Right lobe of liver (tissue), 6 donors: ENCODE measurements around the gene SOD1. TPM values are rescaled to one million over a fixed set of nuclear protein-coding genes. Genes with fewer than 3 reads are reported as not detected.

Source experiments
- ATAC-seq, 4 donors: fragments of 200-7000 bp; cut with Tn5 transposase; one replicate each; pipeline ENCODE4 v1.9.1; 2020; ENCODE audit warnings: mild to moderate bottlenecking in 4 of 4, moderate library complexity in 4 of 4
- DNase-seq, 3 donors: peaks; one replicate each; pipeline ENCODE4 v3.0.0-alpha.2; 2020
- H3K27ac ChIP-seq, 3 donors: fragments of 200-600 bp; one replicate each; pipeline ENCODE4 v1.8.0; 2022
- H3K27me3 ChIP-seq, 2 donors: fragments of 200-600 bp; one replicate each; pipeline ENCODE4 v1.8.0; 2022
- H3K36me3 ChIP-seq, 4 donors: fragments of 200-600 bp; sonication (generic) in 1 of 4; one replicate each; pipeline versions ENCODE4 v1.5.1 to v1.8.0; 2017 to 2022; ENCODE audit warnings: control low read depth in 1 of 4
- H3K4me1 ChIP-seq, 4 donors: fragments of 200-600 bp; sonication (generic) in 1 of 4; one replicate each; pipeline versions ENCODE4 v1.5.1 to v1.8.0; 2017 to 2022; ENCODE audit warnings: control low read depth in 1 of 4
- H3K4me3 ChIP-seq, 3 donors: fragments of 200-600 bp; one replicate each; pipeline ENCODE4 v1.8.0; 2022
- H3K9me3 ChIP-seq, 4 donors: fragments of 200-600 bp; sonication (generic) in 1 of 4; one replicate each; pipeline versions ENCODE4 v1.5.1 to v1.8.0; 2017 to 2022; ENCODE audit warnings: control low read depth in 1 of 4
- POLR2A ChIP-seq: fragments of 450-650 bp; IDR thresholded peaks from one replicate; pipeline ENCODE4 v1.6.1; 2017; ENCODE audit warnings: antibody characterized with exemption, mild to moderate bottlenecking
- WGBS: methylation state at CpG from one replicate; pipeline ENCODE4 v1.1.6; 2018; ENCODE audit warnings: low coverage, low lambda C conversion rate; ENCODE audit not compliant: insufficient coverage; ENCODE audit errors: missing lambda C conversion rate; 5-methylcytosine and 5-hydroxymethylcytosine counted together
- intact Hi-C, 2 donors: fragments of 100-400 bp; cut with DNase I; formaldehyde crosslinking; loops; one replicate each; pipeline versions ENCODE4 v1.11.2 to v1.14.1; 2022
- total RNA-seq, 6 experiments: library from RNA; depleted of rRNA in 2 of 6; stranded (reverse); fragments of >200 nt in 2 of 6; fragmentation: NEBNext Ultra II Directional in 3 of 6; extraction: Animal tissue kit (Norgen Biotek cat#: 25700) in 3 of 6; gene quantifications; one replicate each; pipeline versions ENCODE4 v1.1.0 to v1.2.4, GENCODE V29; 2016 to 2023
- TF ChIP-seq, protein P1 (sequence below), 4 donors: fragments of 200-600 bp in 3 of 4; fragments of 450-650 bp in 1 of 4; IDR thresholded peaks; one replicate each; pipeline versions ENCODE4 v1.5.1 to v1.8.0; 2016 to 2022; ENCODE audit warnings: antibody characterized with exemption in 4 of 4, mild to moderate bottlenecking in 2 of 4
- donor health status: DM: no; HTN: yes; CAD: no.
- donor health status: DM: no; HTN: no; CAD: no.
- donor health status: DM: no; HTN: no; CAD: no.
- donor health status: DM: no; HTN: yes; CAD: no.
- donor health status: DM: no; HTN: yes; CAD: no.

SOD1 gene
- total RNA-seq, 6 experiments from 2014 or later, result 398 to 1,176 (median 518) TPM

DNA sequence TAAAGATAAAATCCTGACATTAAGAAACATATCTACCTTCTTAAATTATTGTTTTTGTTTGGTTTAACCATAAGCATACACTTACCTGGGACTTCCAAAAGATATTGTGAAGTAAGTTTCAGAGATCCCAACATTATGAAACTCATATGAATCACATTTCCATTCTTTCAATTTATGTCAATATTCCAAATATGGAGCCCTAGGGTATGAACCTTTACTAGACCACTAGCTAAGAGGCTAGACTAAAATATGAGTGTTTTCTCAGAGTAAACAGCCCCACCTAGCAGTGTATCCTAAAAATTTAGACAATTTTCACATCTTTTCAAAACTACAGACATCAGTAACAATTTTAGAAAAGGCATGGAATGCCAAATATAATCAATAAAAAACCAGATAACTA is 48.0 kb downstream of the SOD1 start:
- Histone ChIP-seq H3K27ac (no peak overlapping the region), H3K27me3 (no peaks in the 10 kb centered on the region), H3K9me3 (no peaks in the 10 kb centered on the region), H3K4me1 (peaks cover 0 to 27% (median 12%) of the 10 kb centered on the region in 4 donors), H3K4me3 (no peak overlapping the region), H3K36me3 (peaks cover 0 to 12% (median 4%) of the 10 kb centered on the region in 4 donors)
- ATAC-seq (no peak), DNase-seq (no peak)
- no peak for TF ChIP-seq POLR2A
- TF ChIP-seq, protein P1, sequence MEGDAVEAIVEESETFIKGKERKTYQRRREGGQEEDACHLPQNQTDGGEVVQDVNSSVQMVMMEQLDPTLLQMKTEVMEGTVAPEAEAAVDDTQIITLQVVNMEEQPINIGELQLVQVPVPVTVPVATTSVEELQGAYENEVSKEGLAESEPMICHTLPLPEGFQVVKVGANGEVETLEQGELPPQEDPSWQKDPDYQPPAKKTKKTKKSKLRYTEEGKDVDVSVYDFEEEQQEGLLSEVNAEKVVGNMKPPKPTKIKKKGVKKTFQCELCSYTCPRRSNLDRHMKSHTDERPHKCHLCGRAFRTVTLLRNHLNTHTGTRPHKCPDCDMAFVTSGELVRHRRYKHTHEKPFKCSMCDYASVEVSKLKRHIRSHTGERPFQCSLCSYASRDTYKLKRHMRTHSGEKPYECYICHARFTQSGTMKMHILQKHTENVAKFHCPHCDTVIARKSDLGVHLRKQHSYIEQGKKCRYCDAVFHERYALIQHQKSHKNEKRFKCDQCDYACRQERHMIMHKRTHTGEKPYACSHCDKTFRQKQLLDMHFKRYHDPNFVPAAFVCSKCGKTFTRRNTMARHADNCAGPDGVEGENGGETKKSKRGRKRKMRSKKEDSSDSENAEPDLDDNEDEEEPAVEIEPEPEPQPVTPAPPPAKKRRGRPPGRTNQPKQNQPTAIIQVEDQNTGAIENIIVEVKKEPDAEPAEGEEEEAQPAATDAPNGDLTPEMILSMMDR (IDR thresholded peaks at IDR 0.05), result no peak
- intact Hi-C loops, result no loop called here

- Histone ChIP-seq H3K9me3 (no peaks in the 10 kb centered on the region), H3K4me3 (no peak overlapping the region), H3K4me1 (peaks cover 0 to 32% (median 12%) of the 10 kb centered on the region in 4 donors), H3K36me3 (peaks cover 0 to 1% (median 0%) of the 10 kb centered on the region in 4 donors), H3K27ac (no peak overlapping the region), H3K27me3 (no peaks in the 10 kb centered on the region)
- no peak for ATAC-seq
- no peak for TF ChIP-seq POLR2A
- TF ChIP-seq, protein P1 (IDR thresholded peaks at IDR 0.05), result no peak
- intact Hi-C loops, result no loop called here
- DNase-seq, result no peak
- WGBS, result 76% methylated on average over 1 of the region's 1 CpG
Measured at GRCh38 chr21:31708541-31708940, 49.0 kb downstream of the SOD1 start.

- ATAC-seq (peak; percentile 64 to 86 (median 74)), DNase-seq (no peak)
- Histone ChIP-seq H3K4me3 (no peak overlapping the region), H3K27me3 (no peaks in the 10 kb centered on the region), H3K4me1 (peaks cover 0 to 43% (median 12%) of the 10 kb centered on the region in 4 donors), H3K36me3 (no peaks in the 10 kb centered on the region), H3K9me3 (no peaks in the 10 kb centered on the region), H3K27ac (peak overlapping the region in 2 of 3 donors; percentile 6 to 28)
- TF ChIP-seq POLR2A, result no peak
- TF ChIP-seq, protein P1 (IDR thresholded peaks at IDR 0.05), result no peak
- WGBS, result 13% methylated on average over 1 of the region's 1 CpG
- intact Hi-C loops, result no loop called here
Measured at GRCh38 chr21:31710586-31710985, 51.1 kb downstream of the SOD1 start.

- intact Hi-C loops, result no loop called here
- no peaks in the 10 kb centered on the region for H3K9me3 ChIP-seq
- no peak for DNase-seq
- 89% methylated on average over 1 of the region's 1 CpG for WGBS
- H3K27me3 ChIP-seq, result no peaks in the 10 kb centered on the region
- ATAC-seq, result no peak
- no peak overlapping the region for H3K4me3 ChIP-seq
- TF ChIP-seq POLR2A, result no peak
- TF ChIP-seq, protein P1 (IDR thresholded peaks at IDR 0.05), result no peak
- H3K27ac ChIP-seq, result no peak overlapping the region
- H3K4me1 ChIP-seq, result peaks cover 0 to 50% (median 13%) of the 10 kb centered on the region in 4 donors
- H3K36me3 ChIP-seq, result no peaks in the 10 kb centered on the region
Measured at GRCh38 chr21:31711326-31711725, 51.8 kb downstream of the SOD1 start.
